Activated T-helper 2 cell treated with anti-CD3 and anti-CD28 coated beads, Interferon-gamma antibody, Interleukin-2, Interleukin-4, amounts not matched to agents 10 μg/mL and 5 μg/mL and 100 μg/mL, durations not matched to agents 14 hours and 24 hours and 36 hours (primary cell): Measurements from ENCODE around the gene ADCK2. TPM values are rescaled to one million over a fixed set of nuclear protein-coding genes. Genes with fewer than 3 reads are reported as not detected.
"Not testable (repeated sequence)": the region's sequence is repeated elsewhere in the genome, so short reads cannot be mapped to it uniquely, and the experiment has no call there.

Experiments
- DNase-seq: peaks from one replicate; pipeline ENCODE4 v3.0.0; 2021; ENCODE audit warnings: low spot score
- H3K27ac Mint-ChIP-seq: one replicate; pipeline ENCODE4 v1.8.0; 2021; ENCODE audit warnings: mixed read lengths
- H3K27me3 Mint-ChIP-seq: one replicate; pipeline ENCODE4 v1.8.0; 2021; ENCODE audit warnings: low read depth, mixed read lengths
- H3K36me3 Mint-ChIP-seq: one replicate; pipeline ENCODE4 v1.8.0; 2021; ENCODE audit warnings: low read depth, mixed read lengths
- H3K4me1 Mint-ChIP-seq: one replicate; pipeline ENCODE4 v1.8.0; 2021; ENCODE audit warnings: low read depth, mixed read lengths
- H3K4me3 Mint-ChIP-seq: one replicate; pipeline ENCODE4 v1.8.0; 2021; ENCODE audit warnings: low read depth, mild to moderate bottlenecking, moderate library complexity, mixed read lengths
- H3K9me3 Mint-ChIP-seq: one replicate; pipeline ENCODE4 v1.8.0; 2021; ENCODE audit warnings: mixed read lengths
- intact Hi-C: fragments of 100-400 bp; cut with micrococcal nuclease; formaldehyde crosslinking; loops from one replicate; pipeline ENCODE4 v1.15.1; 2023
- total RNA-seq: library from RNA; stranded (reverse); gene quantifications from 2 replicates; pipeline ENCODE4 v1.2.3, GENCODE V29; 2022

ADCK2 gene
- total RNA-seq, 1 donor from 2014 or later = 26.3 TPM

- no peak overlapping the region for H3K4me3 Mint-ChIP-seq
- no peak for DNase-seq
- H3K36me3 Mint-ChIP-seq = peaks cover 6% of the 10 kb centered on the region
- intact Hi-C loops = no loop called here
- peaks cover 24% of the 10 kb centered on the region for H3K4me1 Mint-ChIP-seq
- peaks cover 8% of the 10 kb centered on the region for H3K27me3 Mint-ChIP-seq
- H3K9me3 Mint-ChIP-seq = no peaks in the 10 kb centered on the region
- no peak overlapping the region for H3K27ac Mint-ChIP-seq
These were observed 2.3 kb upstream of the ADCK2 start for GRCh38 chr7:140670343-140670935.

- Mint-ChIP-seq H3K36me3 (peaks cover 16% of the 10 kb centered on the region), H3K9me3 (no peaks in the 10 kb centered on the region), H3K4me3 (peak overlapping the region; percentile 76), H3K4me1 (peaks cover 32% of the 10 kb centered on the region), H3K27ac (peak overlapping the region; percentile 38), H3K27me3 (peaks cover 3% of the 10 kb centered on the region)
- DNase-seq = no peak
- intact Hi-C loops = no loop called here
These were observed 779 bp upstream of the ADCK2 start for GRCh38 chr7:140671966-140672365.

GRCh38 chr7:140673063-140673773 lies 473 bp downstream of the ADCK2 start:
- peak; percentile 61 for DNase-seq
- peak overlapping the region; percentile 90 for H3K27ac Mint-ChIP-seq
- peaks cover 26% of the 10 kb centered on the region for H3K36me3 Mint-ChIP-seq
- no peaks in the 10 kb centered on the region for H3K9me3 Mint-ChIP-seq
- H3K4me1 Mint-ChIP-seq = peaks cover 32% of the 10 kb centered on the region
- peak overlapping the region; percentile 87 for H3K4me3 Mint-ChIP-seq
- no peaks in the 10 kb centered on the region for H3K27me3 Mint-ChIP-seq
- intact Hi-C loops = loop anchor here (1.0 kb wide), 1 partner anchor 23 kb away; the partner anchor contains the start of gene NDUFB2

- H3K9me3 Mint-ChIP-seq = no peaks in the 10 kb centered on the region
These were observed 1.0 kb downstream of the ADCK2 start for GRCh38 chr7:140673774-140674155.

GRCh38 chr7:140674356-140674800 lies 1.6 kb downstream of the ADCK2 start:
- Mint-ChIP-seq H3K9me3 (no peaks in the 10 kb centered on the region), H3K27ac (peak overlapping the region; percentile 62), H3K4me1 (peaks cover 32% of the 10 kb centered on the region), H3K4me3 (peak overlapping the region; percentile 87), H3K36me3 (peaks cover 36% of the 10 kb centered on the region), H3K27me3 (no peaks in the 10 kb centered on the region)
- intact Hi-C loops = no loop called here
- no peak for DNase-seq

More at GRCh38 chr7:140673774-140674155, 1.0 kb downstream of the ADCK2 start:
- intact Hi-C loops = loop anchor here (1.0 kb wide), 1 partner anchor 23 kb away; the partner anchor contains the start of gene NDUFB2
- peak overlapping the region; percentile 90 for H3K27ac Mint-ChIP-seq
- peaks cover 32% of the 10 kb centered on the region for H3K4me1 Mint-ChIP-seq
- DNase-seq = no peak
- H3K27me3 Mint-ChIP-seq = no peaks in the 10 kb centered on the region
- H3K4me3 Mint-ChIP-seq = peak overlapping the region; percentile 87
- peaks cover 30% of the 10 kb centered on the region for H3K36me3 Mint-ChIP-seq

GRCh38 chr7:140674899-140675701 lies 2.4 kb downstream of the ADCK2 start:
- intact Hi-C loops = no loop called here
- Mint-ChIP-seq H3K4me1 (peaks cover 32% of the 10 kb centered on the region), H3K4me3 (peak overlapping the region; percentile 87), H3K27ac (peak overlapping the region; percentile 53), H3K36me3 (peaks cover 41% of the 10 kb centered on the region), H3K9me3 (no peaks in the 10 kb centered on the region), H3K27me3 (no peaks in the 10 kb centered on the region)
- no peak for DNase-seq

GRCh38 chr7:140675726-140676125 lies 3.0 kb downstream of the ADCK2 start:
- Mint-ChIP-seq H3K4me3 (no peak overlapping the region), H3K4me1 (peaks cover 32% of the 10 kb centered on the region), H3K27me3 (no peaks in the 10 kb centered on the region), H3K27ac (no peak overlapping the region), H3K9me3 (no peaks in the 10 kb centered on the region), H3K36me3 (peaks cover 46% of the 10 kb centered on the region)
- no peak for DNase-seq
- intact Hi-C loops = no loop called here

- Mint-ChIP-seq H3K4me1 (peaks cover 32% of the 10 kb centered on the region), H3K36me3 (peaks cover 50% of the 10 kb centered on the region), H3K27ac (no peak overlapping the region), H3K9me3 (no peaks in the 10 kb centered on the region), H3K4me3 (no peak overlapping the region), H3K27me3 (no peaks in the 10 kb centered on the region)
- intact Hi-C loops = no loop called here
- no peak for DNase-seq
These were observed 3.6 kb downstream of the ADCK2 start for GRCh38 chr7:140676306-140676705.

GRCh38 chr7:140676956-140677355 lies 4.2 kb downstream of the ADCK2 start:
- H3K9me3 Mint-ChIP-seq, H3K4me3 Mint-ChIP-seq, DNase-seq: not testable (repeated sequence)

GRCh38 chr7:140677496-140677895 lies 4.8 kb downstream of the ADCK2 start:
- no peak for DNase-seq
- Mint-ChIP-seq H3K4me3 (no peak overlapping the region), H3K4me1 (peaks cover 26% of the 10 kb centered on the region), H3K27ac (no peak overlapping the region), H3K36me3 (peaks cover 56% of the 10 kb centered on the region), H3K27me3 (no peaks in the 10 kb centered on the region), H3K9me3 (no peaks in the 10 kb centered on the region)
- intact Hi-C loops = no loop called here

More at GRCh38 chr7:140676956-140677355, 4.2 kb downstream of the ADCK2 start:
- H3K27me3 Mint-ChIP-seq, H3K27ac Mint-ChIP-seq, intact Hi-C loops: not testable (repeated sequence)
- H3K36me3 Mint-ChIP-seq = peaks cover 52% of the 10 kb centered on the region
- peaks cover 31% of the 10 kb centered on the region for H3K4me1 Mint-ChIP-seq

DNA sequence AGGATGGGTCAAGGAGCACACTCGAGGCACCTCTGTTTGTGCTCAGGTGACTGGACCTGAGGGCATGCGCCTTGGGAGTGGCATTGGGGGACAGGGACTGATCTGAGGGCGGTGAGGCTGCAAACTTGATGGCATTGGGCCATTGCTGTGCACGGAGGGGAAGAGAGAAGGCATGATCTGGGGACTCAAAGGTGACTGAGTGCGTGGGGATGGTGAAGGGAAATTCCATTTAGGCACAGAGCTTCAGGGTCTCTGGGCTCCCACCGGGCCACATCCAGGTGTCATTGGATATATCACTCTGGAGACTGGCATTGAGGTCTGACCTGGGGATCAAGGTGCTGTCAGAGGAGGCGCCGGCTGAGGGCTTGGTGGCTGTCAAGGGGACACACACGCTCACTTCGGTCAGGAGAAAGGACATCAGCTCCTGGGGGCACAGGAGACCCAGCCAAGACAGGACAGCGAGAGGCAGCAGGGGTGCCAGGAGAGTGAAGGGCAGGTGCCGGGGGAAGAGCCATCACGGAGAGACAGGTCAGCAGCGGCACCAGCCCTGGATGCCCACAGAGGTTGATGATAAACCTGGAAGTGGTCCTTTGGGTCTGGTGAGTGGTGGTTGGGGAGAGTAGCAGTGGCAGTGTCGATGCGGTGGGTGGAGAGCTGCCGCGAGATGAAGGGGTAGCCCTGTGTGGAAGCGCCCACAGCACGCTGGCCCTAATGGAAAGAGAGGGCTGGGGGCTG lies 5.5 kb downstream of the ADCK2 start:
- DNase-seq = no peak
- Mint-ChIP-seq H3K36me3 (peaks cover 56% of the 10 kb centered on the region), H3K4me3 (no peak overlapping the region), H3K4me1 (peaks cover 26% of the 10 kb centered on the region), H3K9me3 (no peaks in the 10 kb centered on the region), H3K27ac (no peak overlapping the region), H3K27me3 (no peaks in the 10 kb centered on the region)
- intact Hi-C loops = no loop called here

- H3K27me3 Mint-ChIP-seq = no peaks in the 10 kb centered on the region
- peaks cover 56% of the 10 kb centered on the region for H3K36me3 Mint-ChIP-seq
- H3K4me3 Mint-ChIP-seq = no peak overlapping the region
- no peak overlapping the region for H3K27ac Mint-ChIP-seq
- no peaks in the 10 kb centered on the region for H3K9me3 Mint-ChIP-seq
- peaks cover 22% of the 10 kb centered on the region for H3K4me1 Mint-ChIP-seq
- no peak for DNase-seq
- intact Hi-C loops = no loop called here
These were observed 6.0 kb downstream of the ADCK2 start for GRCh38 chr7:140678816-140679130.
